ENCODE data around the gene NR2F2. TPM values are rescaled to one million over a fixed set of nuclear protein-coding genes. Genes with fewer than 3 reads are reported as not detected.

The NR2F2 gene
- total and polyA plus RNA-seq, 4 donors, result 15.0 to 73.5 (median 35.4) TPM

DNA sequence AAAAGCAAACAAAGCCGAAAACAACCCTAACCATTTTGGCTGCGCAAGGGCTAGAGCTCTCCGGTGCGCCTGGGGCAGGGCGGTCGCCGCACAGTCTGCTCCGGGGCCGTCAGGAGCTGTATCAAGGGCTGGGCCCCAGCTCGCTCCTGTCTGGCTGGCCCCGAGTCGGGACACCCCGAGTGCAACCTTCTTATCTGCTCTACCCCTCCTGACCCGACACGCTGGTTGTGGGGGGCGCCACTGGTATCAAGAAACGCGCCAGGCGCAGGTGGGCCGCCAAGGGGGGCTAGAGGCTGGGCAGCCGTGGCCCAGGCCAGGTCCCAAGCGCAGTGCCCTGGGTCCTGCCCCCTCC lies 36.0 kb downstream of the NR2F2 start:
- TF ChIP-seq, protein P1, sequence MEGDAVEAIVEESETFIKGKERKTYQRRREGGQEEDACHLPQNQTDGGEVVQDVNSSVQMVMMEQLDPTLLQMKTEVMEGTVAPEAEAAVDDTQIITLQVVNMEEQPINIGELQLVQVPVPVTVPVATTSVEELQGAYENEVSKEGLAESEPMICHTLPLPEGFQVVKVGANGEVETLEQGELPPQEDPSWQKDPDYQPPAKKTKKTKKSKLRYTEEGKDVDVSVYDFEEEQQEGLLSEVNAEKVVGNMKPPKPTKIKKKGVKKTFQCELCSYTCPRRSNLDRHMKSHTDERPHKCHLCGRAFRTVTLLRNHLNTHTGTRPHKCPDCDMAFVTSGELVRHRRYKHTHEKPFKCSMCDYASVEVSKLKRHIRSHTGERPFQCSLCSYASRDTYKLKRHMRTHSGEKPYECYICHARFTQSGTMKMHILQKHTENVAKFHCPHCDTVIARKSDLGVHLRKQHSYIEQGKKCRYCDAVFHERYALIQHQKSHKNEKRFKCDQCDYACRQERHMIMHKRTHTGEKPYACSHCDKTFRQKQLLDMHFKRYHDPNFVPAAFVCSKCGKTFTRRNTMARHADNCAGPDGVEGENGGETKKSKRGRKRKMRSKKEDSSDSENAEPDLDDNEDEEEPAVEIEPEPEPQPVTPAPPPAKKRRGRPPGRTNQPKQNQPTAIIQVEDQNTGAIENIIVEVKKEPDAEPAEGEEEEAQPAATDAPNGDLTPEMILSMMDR (IDR thresholded peaks at IDR 0.05; ENCODE audit: control extremely low read depth, extremely low read depth), result no peak
- no peak for ATAC-seq (ENCODE audit: insufficient read depth, low FRiP score)
- H3K4me3 ChIP-seq, result no peak overlapping the region
- H3K9ac ChIP-seq (ENCODE audit: insufficient read depth in 1 of 2, low read length in 2 of 2), result no peak overlapping the region
- H3K27me3 ChIP-seq (ENCODE audit: control insufficient read depth in 3 of 3, insufficient read depth in 3 of 3, low read length in 2 of 3), result peaks cover 0 to 90% (median 53%) of the 10 kb centered on the region in 3 donors
- 9 to 36% methylated on average over 22 of the region's 22 CpGs for WGBS, 2 donors
- H3K9me3 ChIP-seq (ENCODE audit: control insufficient read depth in 4 of 4, insufficient read depth in 3 of 4, low read length in 3 of 4), result peaks cover 0 to 17% (median 0%) of the 10 kb centered on the region in 4 donors
- peak in 2 of 3 donors; percentile 11 to 20 for DNase-seq
- peaks cover 0 to 4% (median 0%) of the 10 kb centered on the region in 4 donors for H3K36me3 ChIP-seq (ENCODE audit: control insufficient read depth in 4 of 4, insufficient read depth in 4 of 4, low read length in 4 of 4)
- H3K4me1 ChIP-seq (ENCODE audit: control insufficient read depth in 5 of 5, insufficient read depth in 5 of 5, low read length in 5 of 5), result peaks cover 0 to 22% (median 4%) of the 10 kb centered on the region in 5 donors
- no peak overlapping the region for H3K27ac ChIP-seq (ENCODE audit: low read depth in 1 of 2, low read length in 1 of 2)

DNA sequence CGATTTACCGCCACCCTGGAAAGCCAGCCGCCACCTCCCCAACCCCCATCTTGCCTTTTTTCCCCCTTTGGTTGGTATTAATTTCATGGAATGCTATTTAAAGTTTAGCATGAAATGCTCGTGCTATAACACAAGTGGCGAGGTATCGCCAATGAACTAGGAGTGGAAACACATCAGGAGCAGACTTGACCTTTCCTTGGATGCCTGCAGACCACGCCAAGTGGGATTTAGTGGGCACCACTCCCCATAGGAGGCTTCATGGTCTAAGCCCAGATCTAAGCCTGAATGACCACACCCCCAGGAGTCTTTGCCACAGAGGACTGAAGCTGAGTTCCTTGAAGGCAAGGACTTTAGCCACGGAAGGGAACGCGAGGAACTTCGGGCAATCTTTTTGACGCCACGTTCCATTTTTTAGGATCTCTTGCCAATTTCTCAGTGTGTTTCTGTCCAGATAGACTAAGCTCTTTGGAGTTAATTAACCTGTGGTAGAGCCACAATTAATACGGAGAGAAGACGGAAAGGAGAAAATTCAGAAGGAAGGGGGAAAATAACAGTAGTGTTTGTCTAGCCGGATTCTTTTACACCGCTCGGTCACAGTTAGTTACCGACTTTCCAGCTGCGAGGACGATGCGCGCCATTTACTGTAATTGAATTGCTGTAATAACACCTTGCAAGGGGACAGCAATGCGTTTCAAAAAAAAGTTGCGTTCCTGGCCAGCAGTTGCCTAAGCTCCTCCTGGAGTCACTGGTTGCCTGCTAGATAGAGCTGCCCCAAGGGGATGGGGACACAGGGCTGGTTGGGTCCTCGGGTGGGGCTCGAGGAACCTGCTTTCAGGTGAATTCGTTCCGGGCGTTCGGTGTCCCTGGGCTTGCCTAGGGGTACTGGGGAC lies 37.1 kb downstream of the NR2F2 start:
- H3K9ac ChIP-seq (ENCODE audit: insufficient read depth in 1 of 2, low read length in 2 of 2), result no peak overlapping the region
- DNase-seq, result peak in 2 of 3 donors; percentile 26 to 39

DNA sequence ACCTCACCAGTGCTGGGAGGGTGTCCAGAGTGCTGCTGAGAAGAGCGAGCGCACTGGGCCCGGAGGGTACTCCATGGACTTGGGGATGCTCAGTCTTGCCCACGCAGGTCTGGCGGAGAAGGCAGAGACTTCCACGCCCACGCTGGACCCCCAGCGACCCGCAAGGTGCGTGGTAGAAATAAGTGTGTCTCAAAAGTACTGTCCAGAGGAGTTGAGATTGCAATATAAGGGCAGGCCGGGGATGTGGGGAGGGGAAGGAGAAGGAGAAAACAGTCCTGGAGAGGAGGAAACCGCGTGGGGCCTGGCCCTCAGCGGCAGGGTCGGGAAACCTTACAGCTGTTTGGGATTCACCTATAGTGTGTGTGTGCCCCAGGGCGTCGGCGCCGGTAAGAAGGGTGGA lies 38.9 kb downstream of the NR2F2 start:
- WGBS, 2 donors, result 35 to 66% methylated on average over 19 of the region's 19 CpGs

More for the DNA sequence above, 37.1 kb downstream of the NR2F2 start:
- peaks cover 0 to 80% (median 46%) of the 10 kb centered on the region in 3 donors for H3K27me3 ChIP-seq (ENCODE audit: control insufficient read depth in 3 of 3, insufficient read depth in 3 of 3, low read length in 2 of 3)
- no peaks in the 10 kb centered on the region for H3K36me3 ChIP-seq (ENCODE audit: control insufficient read depth in 4 of 4, insufficient read depth in 4 of 4, low read length in 4 of 4)
- no peak overlapping the region for H3K27ac ChIP-seq (ENCODE audit: low read depth in 1 of 2, low read length in 1 of 2)
- H3K4me3 ChIP-seq, result no peak overlapping the region
- ATAC-seq (ENCODE audit: insufficient read depth, low FRiP score), result no peak
- H3K4me1 ChIP-seq (ENCODE audit: control insufficient read depth in 5 of 5, insufficient read depth in 5 of 5, low read length in 5 of 5), result peaks cover 0 to 22% (median 4%) of the 10 kb centered on the region in 5 donors
- 14 to 23% methylated on average over 31 of the region's 31 CpGs for WGBS, 2 donors
- peaks cover 0 to 17% (median 0%) of the 10 kb centered on the region in 4 donors for H3K9me3 ChIP-seq (ENCODE audit: control insufficient read depth in 4 of 4, insufficient read depth in 3 of 4, low read length in 3 of 4)
- TF ChIP-seq, protein P1 (IDR thresholded peaks at IDR 0.05; ENCODE audit: control extremely low read depth, extremely low read depth), result no peak

More for the DNA sequence above, 38.9 kb downstream of the NR2F2 start:
- Histone ChIP-seq H3K9me3 (ENCODE audit: control insufficient read depth in 4 of 4, insufficient read depth in 3 of 4, low read length in 3 of 4) (peaks cover 0 to 17% (median 0%) of the 10 kb centered on the region in 4 donors), H3K27ac (ENCODE audit: low read depth in 1 of 2, low read length in 1 of 2) (no peak overlapping the region), H3K4me3 (no peak overlapping the region), H3K9ac (ENCODE audit: insufficient read depth in 1 of 2, low read length in 2 of 2) (no peak overlapping the region), H3K27me3 (ENCODE audit: control insufficient read depth in 3 of 3, insufficient read depth in 3 of 3, low read length in 2 of 3) (peaks cover 0 to 64% (median 38%) of the 10 kb centered on the region in 3 donors), H3K4me1 (ENCODE audit: control insufficient read depth in 5 of 5, insufficient read depth in 5 of 5, low read length in 5 of 5) (peaks cover 0 to 22% (median 4%) of the 10 kb centered on the region in 5 donors), H3K36me3 (ENCODE audit: control insufficient read depth in 4 of 4, insufficient read depth in 4 of 4, low read length in 4 of 4) (no peaks in the 10 kb centered on the region)
- TF ChIP-seq, protein P1 (IDR thresholded peaks at IDR 0.05; ENCODE audit: control extremely low read depth, extremely low read depth), result no peak
- no peak for DNase-seq
- no peak for ATAC-seq (ENCODE audit: insufficient read depth, low FRiP score)
